HUES6 (cell line): ENCODE data around the gene ADGRA1.
"Not testable (repeated sequence)": the region's sequence is repeated elsewhere in the genome, so short reads cannot be mapped to it uniquely, and the experiment has no call there.

Source experiments
- H3K27ac ChIP-seq: 2 replicates; pipeline ENCODE4 v1.7.0; 2013; ENCODE audit warnings: low read depth, mild to moderate bottlenecking, low read length, inconsistent platforms
- H3K27me3 ChIP-seq: 2 replicates; pipeline ENCODE4 v1.6.1; 2013; ENCODE audit warnings: low read length; ENCODE audit not compliant: control insufficient read depth, insufficient read depth
- H3K36me3 ChIP-seq: 2 replicates; pipeline ENCODE4 v1.6.1; 2013; ENCODE audit warnings: low read length; ENCODE audit not compliant: control insufficient read depth, insufficient read depth
- H3K4me1 ChIP-seq: 2 replicates; pipeline ENCODE4 v1.6.1; 2013; ENCODE audit warnings: low read length; ENCODE audit not compliant: control insufficient read depth, insufficient read depth
- H3K4me3 ChIP-seq: 2 replicates; pipeline ENCODE4 v1.5.1; 2013; ENCODE audit warnings: low read depth, low read length
- H3K9ac ChIP-seq: one replicate; pipeline ENCODE4 v1.6.1; 2013; ENCODE audit warnings: mild to moderate bottlenecking, low read length
- H3K9me3 ChIP-seq: 2 replicates; pipeline ENCODE4 v1.6.1; 2013; ENCODE audit warnings: low read depth, low read length; ENCODE audit not compliant: control insufficient read depth, insufficient read depth

ADGRA1 gene

GRCh38 chr10:133104068-133104962 lies 16.6 kb downstream of the ADGRA1 start:
- Histone ChIP-seq H3K4me1 (peaks cover 20% of the 10 kb centered on the region), H3K9ac (no peak overlapping the region), H3K27me3 (peaks cover 11% of the 10 kb centered on the region; the same call in 1 of the 2 replicates), H3K4me3 (no peak overlapping the region), H3K36me3 (no peaks in the 10 kb centered on the region), H3K9me3 (peaks cover 28% of the 10 kb centered on the region), H3K27ac (no peak overlapping the region)

- H3K4me1 ChIP-seq, result peaks cover 20% of the 10 kb centered on the region
- H3K27me3 ChIP-seq, result peaks cover 11% of the 10 kb centered on the region; the same call in 1 of the 2 replicates
- H3K27ac ChIP-seq, result no peak overlapping the region
- H3K4me3 ChIP-seq, result no peak overlapping the region
- peaks cover 30% of the 10 kb centered on the region for H3K9me3 ChIP-seq
- H3K9ac ChIP-seq, result no peak overlapping the region
- H3K36me3 ChIP-seq, result no peaks in the 10 kb centered on the region
These were observed 17.4 kb downstream of the ADGRA1 start for GRCh38 chr10:133104963-133105640.

- no peaks in the 10 kb centered on the region for H3K36me3 ChIP-seq
- peaks cover 11% of the 10 kb centered on the region; the same call in 1 of the 2 replicates for H3K27me3 ChIP-seq
- no peak overlapping the region for H3K9ac ChIP-seq
- H3K27ac ChIP-seq, result no peak overlapping the region
- H3K4me1 ChIP-seq, result peaks cover 16% of the 10 kb centered on the region
- no peak overlapping the region for H3K4me3 ChIP-seq
- peaks cover 30% of the 10 kb centered on the region for H3K9me3 ChIP-seq
These were observed 18.1 kb downstream of the ADGRA1 start for GRCh38 chr10:133105686-133106390.

GRCh38 chr10:133106516-133106915 lies 18.8 kb downstream of the ADGRA1 start:
- Histone ChIP-seq H3K27me3 (peaks cover 11% of the 10 kb centered on the region; the same call in 1 of the 2 replicates), H3K36me3 (no peaks in the 10 kb centered on the region), H3K4me1 (peaks cover 9% of the 10 kb centered on the region)

GRCh38 chr10:133107442-133107841 lies 19.7 kb downstream of the ADGRA1 start:
- Histone ChIP-seq H3K27ac (no peak overlapping the region), H3K4me1 (no peaks in the 10 kb centered on the region), H3K36me3 (no peaks in the 10 kb centered on the region), H3K9me3 (peaks cover 30% of the 10 kb centered on the region), H3K27me3 (peaks cover 3% of the 10 kb centered on the region; the same call in 1 of the 2 replicates), H3K9ac (no peak overlapping the region), H3K4me3 (no peak overlapping the region)

More at GRCh38 chr10:133106516-133106915, 18.8 kb downstream of the ADGRA1 start:
- Histone ChIP-seq H3K27ac (no peak overlapping the region), H3K9ac (no peak overlapping the region), H3K4me3 (no peak overlapping the region), H3K9me3 (peaks cover 30% of the 10 kb centered on the region)

GRCh38 chr10:133109711-133110110 lies 22.0 kb downstream of the ADGRA1 start:
- H3K27me3 ChIP-seq, result no peaks in the 10 kb centered on the region; the same call in 1 of the 2 replicates
- no peak overlapping the region for H3K9ac ChIP-seq
- peaks cover 30% of the 10 kb centered on the region for H3K9me3 ChIP-seq
- H3K27ac ChIP-seq, result no peak overlapping the region
- H3K36me3 ChIP-seq, result no peaks in the 10 kb centered on the region
- H3K4me1 ChIP-seq, result no peaks in the 10 kb centered on the region
- H3K4me3 ChIP-seq, result no peak overlapping the region

- Histone ChIP-seq H3K9me3 (peaks cover 30% of the 10 kb centered on the region), H3K27ac (no peak overlapping the region), H3K27me3 (no peaks in the 10 kb centered on the region; the same call in 1 of the 2 replicates), H3K4me1 (no peaks in the 10 kb centered on the region), H3K9ac (no peak overlapping the region), H3K36me3 (no peaks in the 10 kb centered on the region), H3K4me3 (no peak overlapping the region)
These were observed 22.4 kb downstream of the ADGRA1 start for GRCh38 chr10:133110133-133110532.

- Histone ChIP-seq H3K27me3 (no peaks in the 10 kb centered on the region; the same call in 1 of the 2 replicates), H3K4me3 (no peak overlapping the region), H3K36me3 (no peaks in the 10 kb centered on the region), H3K4me1 (no peaks in the 10 kb centered on the region), H3K9ac (no peak overlapping the region), H3K9me3 (peaks cover 30% of the 10 kb centered on the region), H3K27ac (no peak overlapping the region)
These were observed 23.0 kb downstream of the ADGRA1 start for GRCh38 chr10:133110609-133111275.

GRCh38 chr10:133111640-133112039 lies 23.9 kb downstream of the ADGRA1 start:
- not testable (repeated sequence) for H3K27me3 ChIP-seq, H3K9ac ChIP-seq, H3K36me3 ChIP-seq, H3K4me1 ChIP-seq, H3K27ac ChIP-seq, H3K4me3 ChIP-seq
- peaks cover 26% of the 10 kb centered on the region for H3K9me3 ChIP-seq

GRCh38 chr10:133113146-133113830 lies 25.6 kb downstream of the ADGRA1 start:
- H3K27me3 ChIP-seq, result no peaks in the 10 kb centered on the region; the same call in 1 of the 2 replicates
- no peak overlapping the region for H3K4me3 ChIP-seq
- no peaks in the 10 kb centered on the region for H3K4me1 ChIP-seq
- H3K36me3 ChIP-seq, result no peaks in the 10 kb centered on the region
- no peak overlapping the region for H3K9ac ChIP-seq
- peaks cover 13% of the 10 kb centered on the region for H3K9me3 ChIP-seq
- no peak overlapping the region for H3K27ac ChIP-seq
